ENCODE data around the gene TMX1.
"Not testable (repeated sequence)": the region's sequence is repeated elsewhere in the genome, so short reads cannot be mapped to it uniquely, and the experiment has no call there.

TMX1 gene

GRCh38 chr14:51207621-51208020 is 32.4 kb upstream of the TMX1 start:
- H3K4me3 ChIP-seq (ENCODE audit: low read depth, low read length): no peak overlapping the region
- TF ChIP-seq CTCF (IDR thresholded peaks at IDR 0.05; ENCODE audit: borderline replicate concordance, insufficient read depth, low read depth, low read length): no peak

- TF ChIP-seq CTCF (IDR thresholded peaks at IDR 0.05; ENCODE audit: borderline replicate concordance, insufficient read depth, low read depth, low read length): no peak
- no peak overlapping the region for H3K4me3 ChIP-seq (ENCODE audit: low read depth, low read length)
These were observed 31.1 kb upstream of the TMX1 start for GRCh38 chr14:51208982-51209381.

GRCh38 chr14:51209457-51209856 is 30.6 kb upstream of the TMX1 start:
- H3K4me3 ChIP-seq (ENCODE audit: low read depth, low read length): no peak overlapping the region
- no peak for TF ChIP-seq CTCF (IDR thresholded peaks at IDR 0.05; ENCODE audit: borderline replicate concordance, insufficient read depth, low read depth, low read length)

GRCh38 chr14:51210594-51210993 is 29.5 kb upstream of the TMX1 start:
- TF ChIP-seq CTCF (IDR thresholded peaks at IDR 0.05; ENCODE audit: borderline replicate concordance, insufficient read depth, low read depth, low read length): no peak
- no peak overlapping the region for H3K4me3 ChIP-seq (ENCODE audit: low read depth, low read length)

- H3K4me3 ChIP-seq (ENCODE audit: low read depth, low read length): no peak overlapping the region
- no peak for TF ChIP-seq CTCF (IDR thresholded peaks at IDR 0.05; ENCODE audit: borderline replicate concordance, insufficient read depth, low read depth, low read length)
These were observed 28.9 kb upstream of the TMX1 start for GRCh38 chr14:51211149-51211548.

- H3K4me3 ChIP-seq (ENCODE audit: low read depth, low read length): no peak overlapping the region
- no peak for TF ChIP-seq CTCF (IDR thresholded peaks at IDR 0.05; ENCODE audit: borderline replicate concordance, insufficient read depth, low read depth, low read length)
These were observed 23.4 kb upstream of the TMX1 start for GRCh38 chr14:51216602-51217001.

GRCh38 chr14:51219473-51220448 is 20.3 kb upstream of the TMX1 start:
- peak; percentile 32; the same call in 1 of the 2 replicates for TF ChIP-seq CTCF (IDR thresholded peaks at IDR 0.05; ENCODE audit: borderline replicate concordance, insufficient read depth, low read depth, low read length)
- H3K4me3 ChIP-seq (ENCODE audit: low read depth, low read length): no peak overlapping the region

GRCh38 chr14:51223463-51223862 is 16.6 kb upstream of the TMX1 start:
- H3K4me3 ChIP-seq (ENCODE audit: low read depth, low read length): not testable (repeated sequence)
